ENCODE measurements around the gene SH3RF3. TPM values are rescaled to one million over a fixed set of nuclear protein-coding genes. Genes with fewer than 3 reads are reported as not detected.

Gene SH3RF3
- total RNA-seq, 2 donors from 2014 or later, result 1.4 to 17.0 TPM

DNA sequence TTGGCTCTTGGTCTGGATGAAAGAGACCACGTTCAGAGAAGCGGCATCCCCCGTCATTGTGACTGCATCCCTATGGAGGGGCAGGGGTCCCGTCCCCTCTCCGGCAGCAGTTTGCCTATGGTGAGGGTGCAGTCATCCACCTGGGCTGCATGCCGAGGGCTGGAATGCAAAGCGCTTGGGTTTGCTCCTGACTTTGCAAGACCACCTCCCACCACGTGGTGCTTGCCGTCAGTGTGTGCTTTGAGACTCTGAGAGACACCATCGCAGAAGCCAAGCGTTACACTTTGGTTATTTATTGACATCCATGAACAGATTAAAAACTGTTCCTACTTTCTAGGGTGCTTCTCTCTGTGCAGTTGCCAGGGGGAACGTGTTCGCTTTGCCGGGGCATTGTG, 59.5 kb downstream of the SH3RF3 start:
- TF ChIP-seq POLR2AphosphoS5 (IDR thresholded peaks at IDR 0.05) (no peak), POLR2A (IDR thresholded peaks at IDR 0.05) (no peak)
- TF ChIP-seq, protein P1, sequence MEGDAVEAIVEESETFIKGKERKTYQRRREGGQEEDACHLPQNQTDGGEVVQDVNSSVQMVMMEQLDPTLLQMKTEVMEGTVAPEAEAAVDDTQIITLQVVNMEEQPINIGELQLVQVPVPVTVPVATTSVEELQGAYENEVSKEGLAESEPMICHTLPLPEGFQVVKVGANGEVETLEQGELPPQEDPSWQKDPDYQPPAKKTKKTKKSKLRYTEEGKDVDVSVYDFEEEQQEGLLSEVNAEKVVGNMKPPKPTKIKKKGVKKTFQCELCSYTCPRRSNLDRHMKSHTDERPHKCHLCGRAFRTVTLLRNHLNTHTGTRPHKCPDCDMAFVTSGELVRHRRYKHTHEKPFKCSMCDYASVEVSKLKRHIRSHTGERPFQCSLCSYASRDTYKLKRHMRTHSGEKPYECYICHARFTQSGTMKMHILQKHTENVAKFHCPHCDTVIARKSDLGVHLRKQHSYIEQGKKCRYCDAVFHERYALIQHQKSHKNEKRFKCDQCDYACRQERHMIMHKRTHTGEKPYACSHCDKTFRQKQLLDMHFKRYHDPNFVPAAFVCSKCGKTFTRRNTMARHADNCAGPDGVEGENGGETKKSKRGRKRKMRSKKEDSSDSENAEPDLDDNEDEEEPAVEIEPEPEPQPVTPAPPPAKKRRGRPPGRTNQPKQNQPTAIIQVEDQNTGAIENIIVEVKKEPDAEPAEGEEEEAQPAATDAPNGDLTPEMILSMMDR (IDR thresholded peaks at IDR 0.05), result no peak
- Histone ChIP-seq H3K4me1 (replicated peaks) (no peaks in the 10 kb centered on the region), H3K9me3 (no peaks in the 10 kb centered on the region), H3K27ac (no peak overlapping the region), H3K27me3 (replicated peaks; ENCODE audit: insufficient read depth) (no peaks in the 10 kb centered on the region), H3K4me3 (no peak overlapping the region), H3K36me3 (no peaks in the 10 kb centered on the region)
- WGBS, result 50% methylated on average over 14 of the region's 14 CpGs
- no peak for DNase-seq (ENCODE audit: low spot score)
- intact Hi-C loops (cut with DNase I), result loop anchor here (5.0 kb wide), 2 partner anchors 61 to 129 kb away; partner anchors contain the start of gene SH3RF3

DNA sequence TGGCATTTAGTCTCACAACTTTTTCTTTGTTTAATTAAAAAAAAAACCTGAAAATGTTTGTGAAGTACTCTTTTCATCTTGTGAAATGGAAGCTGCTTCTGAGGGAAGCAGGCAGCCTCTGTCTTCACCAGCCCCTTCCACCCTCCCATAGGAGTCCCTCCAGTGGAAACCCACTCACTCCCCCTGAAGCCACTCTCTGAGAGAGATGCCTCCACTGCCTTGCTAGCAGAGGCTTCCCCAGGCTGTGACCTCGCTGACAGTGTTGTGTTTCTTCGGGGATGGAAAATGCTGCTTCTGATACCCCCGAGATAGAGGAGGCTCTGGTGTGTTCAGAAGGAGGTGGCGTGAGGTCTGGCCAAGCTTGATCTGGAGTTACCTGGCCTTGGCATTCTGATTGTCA, 59.9 kb downstream of the SH3RF3 start:
- TF ChIP-seq POLR2AphosphoS5 (IDR thresholded peaks at IDR 0.05) (no peak), POLR2A (IDR thresholded peaks at IDR 0.05) (no peak)
- TF ChIP-seq, protein P1 (IDR thresholded peaks at IDR 0.05), result no peak
- 77% methylated on average over 4 of the region's 4 CpGs for WGBS
- Histone ChIP-seq H3K4me3 (no peak overlapping the region), H3K27ac (no peak overlapping the region), H3K27me3 (replicated peaks; ENCODE audit: insufficient read depth) (no peaks in the 10 kb centered on the region), H3K9me3 (no peaks in the 10 kb centered on the region), H3K36me3 (no peaks in the 10 kb centered on the region), H3K4me1 (replicated peaks) (no peaks in the 10 kb centered on the region)
- no peak for DNase-seq (ENCODE audit: low spot score)
- intact Hi-C loops (cut with DNase I), result loop anchor here (5.0 kb wide), 2 partner anchors 62 to 128 kb away; partner anchors contain the start of gene SH3RF3

DNA sequence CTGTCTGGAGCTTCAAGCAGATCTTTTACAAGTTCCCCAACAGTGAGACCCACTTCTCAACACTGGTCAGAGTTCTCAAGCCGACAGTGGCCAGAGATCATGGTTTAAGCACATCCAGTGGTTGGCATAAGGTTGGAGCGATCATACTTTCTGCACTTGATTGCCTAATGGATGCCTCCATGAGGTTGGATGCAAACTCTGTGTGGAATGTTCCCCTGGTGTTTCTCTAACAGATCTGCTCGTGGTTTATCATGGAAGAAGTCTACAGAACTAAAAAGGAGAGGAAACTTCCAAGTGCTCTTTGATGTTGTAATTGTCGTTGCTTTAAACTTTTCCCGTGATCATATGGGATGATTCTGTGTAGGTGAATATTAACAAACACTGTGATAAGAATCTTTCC, 60.7 kb downstream of the SH3RF3 start:
- DNase-seq (ENCODE audit: low spot score), result no peak
- intact Hi-C loops (cut with DNase I), result loop anchor here (5.0 kb wide), 2 partner anchors 62 to 128 kb away; partner anchors contain the start of gene SH3RF3
- H3K27me3 ChIP-seq (replicated peaks; ENCODE audit: insufficient read depth), result no peaks in the 10 kb centered on the region
- H3K9me3 ChIP-seq, result no peaks in the 10 kb centered on the region
- 93% methylated on average over 5 of the region's 5 CpGs for WGBS
- TF ChIP-seq POLR2A (IDR thresholded peaks at IDR 0.05) (no peak), POLR2AphosphoS5 (IDR thresholded peaks at IDR 0.05) (no peak)
- TF ChIP-seq, protein P1 (IDR thresholded peaks at IDR 0.05), result no peak
- no peaks in the 10 kb centered on the region for H3K4me1 ChIP-seq (replicated peaks)
- H3K27ac ChIP-seq, result no peak overlapping the region
- H3K4me3 ChIP-seq, result no peak overlapping the region
- no peaks in the 10 kb centered on the region for H3K36me3 ChIP-seq

DNA sequence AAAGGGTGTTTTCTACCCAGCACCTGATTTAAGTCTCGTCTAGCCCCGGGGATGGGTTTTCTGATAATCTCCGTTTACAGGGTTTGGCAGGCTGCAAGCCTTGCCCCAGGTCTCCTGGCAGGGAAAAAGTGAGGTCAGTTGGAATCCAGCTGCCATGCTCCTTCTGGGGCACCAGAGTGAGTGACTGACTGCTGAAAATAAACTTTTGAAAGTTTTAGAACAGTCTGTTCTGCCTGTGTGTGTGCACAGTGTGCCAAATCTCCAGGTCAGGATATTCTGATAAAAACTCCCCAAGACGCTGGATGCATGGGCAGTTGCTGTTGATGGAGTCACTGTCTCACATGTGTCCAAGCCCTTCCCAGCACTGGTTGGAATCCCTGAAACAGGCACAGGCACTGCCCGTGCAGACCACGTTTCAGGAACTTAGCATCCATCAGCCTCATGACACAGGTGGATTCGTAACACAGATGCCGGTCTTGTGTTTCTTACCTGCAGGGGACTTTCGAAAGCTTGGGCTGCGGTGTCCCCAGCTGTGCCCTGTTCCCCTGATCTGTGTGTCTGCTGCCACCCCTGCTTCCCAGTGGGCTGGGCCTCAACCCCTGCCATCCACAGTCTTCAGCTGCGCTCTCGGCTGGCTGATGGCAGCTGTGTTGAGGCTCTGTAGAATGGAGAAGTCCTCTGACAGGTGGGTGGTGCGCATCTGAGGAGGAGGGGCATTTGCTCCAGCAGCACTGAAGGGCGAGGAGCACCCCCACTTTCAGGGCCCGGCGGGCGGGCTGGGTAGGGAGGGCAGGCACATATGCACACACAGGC, 65.0 kb downstream of the SH3RF3 start:
- no peak for DNase-seq (ENCODE audit: low spot score)
- WGBS, result 76% methylated on average over 17 of the region's 17 CpGs

More for the DNA sequence above, 65.0 kb downstream of the SH3RF3 start:
- H3K27me3 ChIP-seq (replicated peaks; ENCODE audit: insufficient read depth), result no peaks in the 10 kb centered on the region
- no peaks in the 10 kb centered on the region for H3K36me3 ChIP-seq
- H3K9me3 ChIP-seq, result no peaks in the 10 kb centered on the region
- H3K4me3 ChIP-seq, result no peak overlapping the region
- intact Hi-C loops (cut with DNase I), result no loop called here
- TF ChIP-seq, protein P1 (IDR thresholded peaks at IDR 0.05), result no peak
- TF ChIP-seq POLR2A (IDR thresholded peaks at IDR 0.05) (no peak), POLR2AphosphoS5 (IDR thresholded peaks at IDR 0.05) (no peak)
- H3K4me1 ChIP-seq (replicated peaks), result no peaks in the 10 kb centered on the region
- H3K27ac ChIP-seq, result no peak overlapping the region
